GM12864 (cell line): ENCODE data around the gene PERCC1.

ENCODE experiments used
- DNase-seq: peaks from one replicate; pipeline ENCODE4 v3.0.0-alpha.2; 2011; ENCODE audit warnings: low read depth
- H3K4me3 ChIP-seq: 2 replicates; pipeline ENCODE4 v1.5.1; 2011; ENCODE audit warnings: mild to moderate bottlenecking, low read depth, low read length, control low read depth
- TF ChIP-seq, protein P1 (sequence below): IDR thresholded peaks from 2 replicates; pipeline ENCODE4 v1.5.1; 2011; ENCODE audit warnings: low read depth, mild to moderate bottlenecking, moderate library complexity, low read length, control low read depth, inconsistent platforms; ENCODE audit errors: missing control alignments

The PERCC1 gene

DNA sequence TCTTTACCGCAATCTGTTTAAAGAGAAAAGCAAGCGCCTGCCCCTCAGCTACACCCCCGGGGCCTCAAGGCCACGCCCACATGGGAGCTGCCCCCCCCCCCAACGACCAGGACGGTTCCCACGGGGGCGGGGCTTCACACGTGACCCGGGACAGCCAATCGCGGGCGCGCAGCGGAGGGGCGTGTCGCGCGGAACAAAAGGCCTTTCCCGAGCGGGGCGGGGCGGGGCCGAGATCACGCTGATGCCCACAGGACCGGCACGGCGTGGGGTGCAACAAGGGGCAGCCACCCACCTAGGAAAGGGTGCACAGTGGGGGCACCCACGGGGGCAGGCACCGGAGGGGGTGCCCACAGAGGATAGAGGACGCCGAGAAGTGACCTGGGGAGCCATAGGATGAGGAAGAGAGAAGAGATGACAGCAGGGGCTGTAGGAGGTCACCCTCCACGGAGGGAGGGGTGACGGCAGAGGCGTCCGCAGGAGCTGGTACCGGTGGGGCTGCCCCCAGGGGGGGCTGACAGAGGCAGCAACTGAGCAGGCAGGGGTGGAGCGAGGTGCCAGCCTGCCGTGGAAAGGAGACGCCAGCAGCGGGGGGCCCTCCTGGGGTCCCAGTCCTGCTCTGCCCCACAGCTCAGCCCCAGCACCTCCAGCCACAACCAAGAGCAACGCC, 22.6 kb upstream of the PERCC1 start:
- TF ChIP-seq, protein P1, sequence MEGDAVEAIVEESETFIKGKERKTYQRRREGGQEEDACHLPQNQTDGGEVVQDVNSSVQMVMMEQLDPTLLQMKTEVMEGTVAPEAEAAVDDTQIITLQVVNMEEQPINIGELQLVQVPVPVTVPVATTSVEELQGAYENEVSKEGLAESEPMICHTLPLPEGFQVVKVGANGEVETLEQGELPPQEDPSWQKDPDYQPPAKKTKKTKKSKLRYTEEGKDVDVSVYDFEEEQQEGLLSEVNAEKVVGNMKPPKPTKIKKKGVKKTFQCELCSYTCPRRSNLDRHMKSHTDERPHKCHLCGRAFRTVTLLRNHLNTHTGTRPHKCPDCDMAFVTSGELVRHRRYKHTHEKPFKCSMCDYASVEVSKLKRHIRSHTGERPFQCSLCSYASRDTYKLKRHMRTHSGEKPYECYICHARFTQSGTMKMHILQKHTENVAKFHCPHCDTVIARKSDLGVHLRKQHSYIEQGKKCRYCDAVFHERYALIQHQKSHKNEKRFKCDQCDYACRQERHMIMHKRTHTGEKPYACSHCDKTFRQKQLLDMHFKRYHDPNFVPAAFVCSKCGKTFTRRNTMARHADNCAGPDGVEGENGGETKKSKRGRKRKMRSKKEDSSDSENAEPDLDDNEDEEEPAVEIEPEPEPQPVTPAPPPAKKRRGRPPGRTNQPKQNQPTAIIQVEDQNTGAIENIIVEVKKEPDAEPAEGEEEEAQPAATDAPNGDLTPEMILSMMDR = no peak
- DNase-seq = peak; percentile 45
- peak overlapping the region; percentile 55 for H3K4me3 ChIP-seq

DNA sequence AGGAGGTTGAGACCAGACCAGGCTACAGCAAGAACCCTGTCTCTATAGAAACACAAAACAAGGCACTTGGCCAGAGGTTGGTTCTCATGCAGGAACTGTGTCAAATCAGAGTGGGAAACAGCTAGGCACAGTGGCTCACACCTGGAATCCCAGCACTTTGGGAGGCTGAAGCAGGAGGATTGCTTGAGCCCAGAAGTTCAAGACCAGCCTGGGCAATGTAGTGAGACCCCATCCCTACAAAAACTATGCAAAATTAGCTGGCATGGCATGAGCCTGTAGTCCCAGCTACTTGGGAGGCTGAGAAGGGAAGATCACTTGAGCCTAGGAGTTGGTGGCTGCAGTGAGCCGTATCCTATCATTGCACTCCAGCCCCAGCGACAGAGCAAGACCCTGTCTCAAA, 18.0 kb upstream of the PERCC1 start:
- no peak for DNase-seq
- H3K4me3 ChIP-seq = no peak overlapping the region
- TF ChIP-seq, protein P1 = no peak

DNA sequence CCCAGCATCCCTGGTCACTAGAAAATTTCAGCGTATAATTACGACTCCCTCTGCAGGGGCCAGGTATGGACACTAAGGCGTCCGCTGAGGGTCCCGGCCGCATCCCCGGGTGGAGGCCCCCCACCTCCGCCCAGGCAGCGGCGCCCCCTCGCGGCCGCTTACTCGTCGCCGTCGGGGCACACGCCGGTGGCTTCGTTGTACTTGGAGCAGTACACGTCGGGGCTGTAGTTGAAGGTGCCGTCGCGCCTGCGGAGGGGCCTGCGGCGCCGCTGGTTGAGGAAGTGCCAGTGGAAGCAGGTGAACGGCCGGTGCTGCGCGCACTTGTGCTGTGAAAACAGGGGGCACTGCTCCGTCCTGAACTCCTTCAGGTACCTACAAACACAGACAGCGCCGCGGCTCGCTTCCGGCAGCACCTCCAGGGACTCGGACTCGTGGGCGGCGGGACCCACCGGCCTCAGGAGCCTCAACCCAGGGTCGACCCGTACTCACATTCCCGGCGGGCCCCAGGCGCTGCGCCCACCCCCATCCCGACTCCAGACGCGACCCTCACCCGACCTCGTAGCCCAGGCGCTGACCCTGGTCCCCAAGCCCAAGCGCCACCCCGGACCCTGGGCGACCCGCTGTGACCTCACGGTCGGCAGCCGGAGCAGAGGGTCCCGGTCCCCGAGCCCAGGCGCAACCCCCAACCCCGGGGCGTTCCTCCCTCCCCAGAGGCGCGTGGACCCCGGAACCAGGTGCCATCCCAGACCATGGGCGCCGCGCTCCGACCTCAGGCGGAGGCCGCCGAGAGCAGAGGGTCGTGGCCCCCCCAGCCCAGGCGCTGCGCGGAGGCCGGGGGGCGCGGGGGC, 17.0 kb upstream of the PERCC1 start:
- TF ChIP-seq, protein P1 = peak; percentile 66
- DNase-seq = peak; percentile 26
- H3K4me3 ChIP-seq = peak overlapping the region; percentile 83

DNA sequence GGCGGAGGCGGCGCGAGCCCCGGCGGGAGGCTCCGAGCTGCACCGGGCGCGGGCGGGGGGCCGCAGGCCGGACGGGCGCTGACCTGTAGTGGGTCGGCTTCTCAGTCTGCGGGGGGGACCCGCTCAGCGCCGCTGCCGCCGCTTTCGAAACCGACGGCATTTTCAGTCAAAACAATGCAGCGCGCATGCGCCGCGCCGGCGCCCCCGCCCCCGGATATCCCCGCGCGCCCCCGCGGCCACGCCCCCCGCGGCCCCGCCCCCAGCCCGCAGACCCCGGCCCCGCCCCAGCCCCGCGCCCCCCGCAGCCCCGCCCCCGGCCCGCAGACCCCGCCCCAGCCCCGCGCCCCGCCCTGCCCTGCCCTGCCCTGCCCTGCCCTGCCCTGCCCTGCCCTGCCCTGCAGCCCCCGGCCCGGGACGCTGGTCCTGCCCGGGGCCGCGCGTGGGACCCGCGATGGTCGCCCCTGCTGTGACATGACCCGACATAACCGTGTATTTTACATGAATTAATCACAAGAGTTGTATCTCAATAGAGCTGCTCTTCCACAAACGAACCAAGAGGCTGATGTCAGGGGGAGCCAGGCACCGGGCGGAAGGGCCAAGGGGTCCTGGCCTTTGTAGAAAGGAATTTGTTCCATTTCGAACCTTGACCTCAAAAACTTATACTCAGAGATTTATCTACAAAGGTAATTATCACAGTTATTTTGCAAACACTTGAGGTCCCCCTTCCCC, 16.2 kb upstream of the PERCC1 start, which contains the start of gene UNKL:
TSS of gene UNKL (minus strand) at position 173 of the 729 bp plus-strand sequence. CDS start at position 160, 13 bp downstream.
- TF ChIP-seq, protein P1 = no peak
- peak; percentile 25 for DNase-seq
- peak within 1 kb of the TSS; percentile 83 for H3K4me3 ChIP-seq

DNA sequence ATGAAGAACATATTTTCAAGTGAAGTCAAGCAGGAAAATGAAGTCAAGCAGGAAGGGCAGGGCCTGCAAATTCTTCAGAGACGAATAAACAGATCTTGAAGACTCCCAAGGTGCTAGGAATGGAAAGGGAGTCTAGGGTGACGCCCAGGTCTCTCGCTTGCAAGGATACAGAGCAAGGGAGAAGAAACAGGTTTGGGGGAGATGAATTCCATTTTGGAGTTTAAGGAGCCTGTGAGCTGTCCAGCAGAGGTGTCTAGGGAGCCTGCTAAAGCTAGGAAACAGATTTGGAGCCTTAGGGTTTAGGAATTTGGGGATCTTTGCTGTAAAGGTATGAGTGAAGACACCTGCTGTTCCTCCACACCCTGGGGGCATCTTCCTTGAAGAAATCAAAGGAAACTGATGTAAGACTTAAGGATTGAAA, 14.3 kb upstream of the PERCC1 start:
- TF ChIP-seq, protein P1 = no peak
- H3K4me3 ChIP-seq = no peak overlapping the region
- DNase-seq = no peak

DNA sequence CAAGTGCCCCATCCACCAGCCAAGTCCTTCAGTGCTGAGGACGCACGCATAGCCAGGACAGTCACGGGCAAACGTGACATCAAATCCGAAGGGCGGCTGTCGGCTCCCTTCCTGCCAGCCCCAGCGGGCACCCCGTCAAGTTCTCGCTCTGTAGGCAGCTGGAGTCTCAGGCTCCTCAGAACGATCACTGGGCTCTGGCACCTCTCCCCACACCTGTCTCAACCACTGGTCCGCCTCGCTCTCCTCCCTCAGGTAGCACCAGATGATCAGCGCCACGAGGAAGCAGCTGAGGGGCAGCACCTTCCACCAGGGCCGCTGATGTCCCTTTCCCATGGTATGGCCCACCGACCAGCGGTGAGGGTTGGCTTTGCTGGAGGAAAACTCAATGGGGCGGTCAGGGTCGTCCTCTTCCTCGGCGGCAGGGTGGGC, 10.8 kb upstream of the PERCC1 start:
- TF ChIP-seq, protein P1 = no peak
- no peak for DNase-seq
- H3K4me3 ChIP-seq = peak overlapping the region; percentile 99
